Dedifferentiated amniotic fluid mesenchymal stem cell (primary cell): ENCODE results near the gene RBM3.

Experiments used
- DNase-seq: peaks from one replicate; pipeline ENCODE4 v3.0.0-alpha.2; 2016; ENCODE audit errors: extremely low spot score

The RBM3 gene

DNA sequence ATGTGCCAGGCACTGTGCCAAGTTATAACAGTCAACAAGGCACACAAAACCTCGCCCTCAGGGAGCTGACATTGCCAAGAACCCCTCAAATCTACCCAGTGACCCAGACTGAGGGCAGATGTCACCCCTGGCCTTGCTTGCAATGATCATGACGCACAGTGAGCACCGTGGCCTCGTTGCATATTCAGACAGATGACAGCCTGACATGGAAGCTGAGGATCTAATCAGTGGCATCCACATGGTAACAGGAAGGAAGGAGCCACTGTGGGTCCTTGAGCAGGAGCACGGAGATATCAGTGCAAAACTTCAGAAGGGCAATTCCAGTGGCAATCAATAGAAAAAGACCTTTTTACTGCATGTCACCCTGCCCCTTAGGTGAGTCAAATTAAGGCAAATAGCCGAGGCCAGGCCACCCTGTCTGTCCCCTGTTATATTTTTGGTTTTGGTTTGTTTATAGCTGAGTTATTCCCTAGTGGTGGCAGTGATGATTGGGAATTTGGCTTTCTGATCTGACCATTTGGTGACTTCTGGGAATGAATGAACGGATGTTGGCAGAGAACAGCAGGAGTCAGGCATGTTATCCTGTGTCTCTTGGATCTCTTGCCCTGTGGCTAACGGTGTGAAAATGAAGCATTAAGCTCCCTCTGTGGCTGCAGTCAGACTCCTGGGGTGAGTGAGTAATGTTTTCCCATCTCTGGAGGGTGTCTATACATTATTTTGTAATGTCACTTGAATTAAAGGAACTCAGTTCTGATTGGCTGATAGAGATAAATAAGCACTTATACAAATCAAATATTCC lies 43.5 kb downstream of the RBM3 start:
- DNase-seq, result no peak

DNA sequence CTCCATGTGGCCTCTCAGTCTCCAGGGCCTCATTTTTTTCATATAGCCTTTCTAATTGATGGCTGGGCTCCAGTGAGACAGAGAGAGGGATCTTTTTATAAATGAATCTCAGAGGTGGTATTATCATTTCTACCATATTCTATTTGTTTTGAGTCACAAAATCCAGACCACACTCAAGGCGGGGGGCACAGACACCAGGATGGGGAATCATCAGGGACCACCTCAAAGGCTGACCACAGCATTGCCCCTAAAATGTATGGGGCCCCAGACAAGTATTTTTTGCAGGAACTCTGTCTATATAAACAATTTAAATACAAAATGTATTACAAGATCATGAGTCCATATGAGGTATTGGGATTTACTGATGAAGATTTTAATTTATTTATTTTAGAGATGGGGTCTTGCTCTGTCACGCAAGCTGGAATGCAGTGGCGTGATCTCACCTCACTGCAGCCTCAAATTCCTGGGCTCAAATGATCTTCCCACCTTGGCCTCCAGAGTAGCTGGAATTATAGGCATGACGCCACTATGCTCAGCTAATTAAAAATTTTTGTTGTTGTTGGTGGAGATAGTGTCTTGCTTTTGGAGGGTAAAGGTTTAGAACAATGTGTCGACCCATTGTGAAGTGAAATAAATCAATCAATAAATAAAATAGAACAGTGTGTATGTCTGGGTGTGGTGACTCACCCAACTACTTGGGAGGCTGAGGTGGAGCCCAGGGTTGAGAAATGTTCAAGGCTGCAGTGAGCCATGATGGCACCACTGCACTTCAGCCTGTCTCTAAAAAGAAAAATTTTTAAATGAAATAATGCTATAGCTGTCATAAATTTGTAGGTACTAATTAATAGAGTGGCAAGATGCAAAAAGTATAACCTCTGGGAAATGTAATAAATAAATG lies 52.4 kb downstream of the RBM3 start:
- no peak for DNase-seq
